Activated naive CD4-positive, alpha-beta T cell treated with anti-CD3 and anti-CD28 coated beads, Interleukin-2, amount 50 U/mL, for 16 hours (primary cell): ENCODE data around the gene KRT20.
"Not testable (repeated sequence)": the region's sequence is repeated elsewhere in the genome, so short reads cannot be mapped to it uniquely, and the experiment has no call there.

ENCODE experiments used
- DNase-seq: peaks from one replicate; pipeline ENCODE4 v3.0.0-alpha.2; 2020

Gene KRT20

GRCh38 chr17:40884708-40885512 lies at the start of gene KRT20:
Gene KRT20, minus strand, starts transcription at chr17:40885242. Its CDS starts 57 bp downstream, at chr17:40885185.
- no peak for DNase-seq

- no peak for DNase-seq
Observed at GRCh38 chr17:40932608-40933007, 47.6 kb upstream of the KRT20 start.

GRCh38 chr17:40931311-40931710 lies 46.3 kb upstream of the KRT20 start:
- DNase-seq = no peak

- DNase-seq = no peak
Observed at GRCh38 chr17:40926341-40926740, 41.3 kb upstream of the KRT20 start.

GRCh38 chr17:40922239-40922638 lies 37.2 kb upstream of the KRT20 start:
- DNase-seq = no peak

GRCh38 chr17:40921026-40921425 lies 36.0 kb upstream of the KRT20 start:
- no peak for DNase-seq

GRCh38 chr17:40917116-40917515 lies 32.1 kb upstream of the KRT20 start:
- not testable (repeated sequence) for DNase-seq

- no peak for DNase-seq
Observed at GRCh38 chr17:40916366-40916765, 31.3 kb upstream of the KRT20 start.

- DNase-seq = no peak
Observed at GRCh38 chr17:40915721-40916256, 30.7 kb upstream of the KRT20 start.

GRCh38 chr17:40915199-40915661 lies 30.2 kb upstream of the KRT20 start:
- DNase-seq = no peak

- no peak for DNase-seq
Observed at GRCh38 chr17:40914075-40914855, 29.2 kb upstream of the KRT20 start.

GRCh38 chr17:40912486-40913210 lies 27.6 kb upstream of the KRT20 start:
- DNase-seq = no peak

- no peak for DNase-seq
Observed at GRCh38 chr17:40910441-40910841, 25.4 kb upstream of the KRT20 start.

- DNase-seq = no peak
Observed at GRCh38 chr17:40909755-40910154, 24.7 kb upstream of the KRT20 start.

GRCh38 chr17:40909351-40909750 lies 24.3 kb upstream of the KRT20 start:
- peak; percentile 62 for DNase-seq

- DNase-seq = no peak
Observed at GRCh38 chr17:40906613-40907012, 21.6 kb upstream of the KRT20 start.

GRCh38 chr17:40905370-40905769 lies 20.3 kb upstream of the KRT20 start:
- DNase-seq = no peak

GRCh38 chr17:40903129-40903847 lies 18.2 kb upstream of the KRT20 start:
- no peak for DNase-seq

GRCh38 chr17:40902498-40902897 lies 17.5 kb upstream of the KRT20 start:
- DNase-seq = no peak

GRCh38 chr17:40901981-40902474 lies 17.0 kb upstream of the KRT20 start:
- no peak for DNase-seq

GRCh38 chr17:40900809-40901356 lies 15.8 kb upstream of the KRT20 start:
- no peak for DNase-seq

- no peak for DNase-seq
Observed at GRCh38 chr17:40896916-40897455, 11.9 kb upstream of the KRT20 start.
